SK-N-MC (cell line): ENCODE measurements around the gene C11orf21.
A peak's percentile ranks its signal among the peaks of the same experiment; 100 is the strongest.

Experiments used
- DNase-seq: peaks from one replicate; pipeline ENCODE4 v3.0.0-alpha.2; 2011; ENCODE audit warnings: low read depth, low spot score
- H3K27ac ChIP-seq: fragments of 200-600 bp; sonication (generic); 2 replicates; pipeline ENCODE4 v1.5.1; 2016; ENCODE audit warnings: mixed run types
- H3K36me3 ChIP-seq: fragments of 200-600 bp; sonication (generic); 2 replicates; pipeline ENCODE4 v1.6.1; 2017; ENCODE audit warnings: antibody characterized with exemption, low read length, mixed read lengths; ENCODE audit not compliant: insufficient read depth
- H3K4me3 ChIP-seq: fragments of 200-600 bp; sonication (generic); 2 replicates; pipeline ENCODE4 v1.5.1; 2016
- H3K9ac ChIP-seq: fragments of 200-600 bp; sonication (generic); 2 replicates; pipeline ENCODE4 v1.8.0; 2017; ENCODE audit warnings: mixed run types, mixed read lengths; ENCODE audit not compliant: insufficient read length
- H3K9me3 ChIP-seq: fragments of 200-600 bp; sonication (generic); 2 replicates; pipeline ENCODE4 v1.6.1; 2017; ENCODE audit warnings: low read depth, mild to moderate bottlenecking, antibody characterized with exemption, low read length, moderate library complexity, mixed read lengths
- EZH2 ChIP-seq: fragments of 200-600 bp; sonication (generic); IDR thresholded peaks from one replicate; pipeline ENCODE4 v1.6.1; 2017; ENCODE audit warnings: antibody characterized with exemption
- FOXP2 ChIP-seq: optimal IDR thresholded peaks from 2 replicates; pipeline ENCODE3; 2011; ENCODE audit warnings: mild to moderate bottlenecking, moderate library complexity; ENCODE audit not compliant: insufficient read depth; ENCODE audit errors: extremely low read length, control extremely low read depth
- POLR2AphosphoS5 ChIP-seq: IDR thresholded peaks from 2 replicates; pipeline ENCODE4 v1.6.1; 2012; ENCODE audit warnings: mild to moderate bottlenecking, low read depth, low read length, borderline replicate concordance

C11orf21 gene

GRCh38 chr11:2306877-2307500 is 5.3 kb upstream of the C11orf21 start:
- Histone ChIP-seq H3K9me3 (no peaks in the 10 kb centered on the region), H3K27ac (peak overlapping the region; percentile 71), H3K4me3 (no peak overlapping the region), H3K9ac (no peak overlapping the region), H3K36me3 (no peaks in the 10 kb centered on the region)
- no peak for DNase-seq
- no peak for TF ChIP-seq EZH2

DNA sequence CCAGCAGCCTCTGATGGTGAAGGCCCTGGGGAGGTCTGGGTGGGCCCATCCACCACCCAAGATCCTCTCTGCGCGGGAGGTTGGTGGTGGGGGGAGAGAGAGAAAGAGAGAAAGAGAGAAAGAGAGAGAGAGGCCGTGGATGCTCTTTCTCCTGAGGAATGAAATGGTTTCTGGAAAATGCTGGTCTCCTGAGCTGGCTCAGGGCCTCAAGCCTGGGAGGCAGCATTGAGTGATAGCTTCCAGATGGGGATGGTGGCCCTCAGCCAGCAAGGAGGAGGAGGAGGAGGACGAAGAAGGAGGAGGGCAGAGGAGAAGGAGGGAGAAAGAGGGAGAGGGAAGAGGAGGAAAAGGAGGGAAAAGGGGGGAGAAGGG is 4.7 kb upstream of the C11orf21 start:
- no peaks in the 10 kb centered on the region for H3K9me3 ChIP-seq
- H3K9ac ChIP-seq, result peak overlapping the region; percentile 63
- peak overlapping the region; percentile 72 for H3K4me3 ChIP-seq
- no peak for TF ChIP-seq FOXP2
- TF ChIP-seq POLR2AphosphoS5, result no peak
- no peak for TF ChIP-seq EZH2
- peak overlapping the region; percentile 95 for H3K27ac ChIP-seq
- no peak for DNase-seq
- H3K36me3 ChIP-seq, result no peaks in the 10 kb centered on the region

DNA sequence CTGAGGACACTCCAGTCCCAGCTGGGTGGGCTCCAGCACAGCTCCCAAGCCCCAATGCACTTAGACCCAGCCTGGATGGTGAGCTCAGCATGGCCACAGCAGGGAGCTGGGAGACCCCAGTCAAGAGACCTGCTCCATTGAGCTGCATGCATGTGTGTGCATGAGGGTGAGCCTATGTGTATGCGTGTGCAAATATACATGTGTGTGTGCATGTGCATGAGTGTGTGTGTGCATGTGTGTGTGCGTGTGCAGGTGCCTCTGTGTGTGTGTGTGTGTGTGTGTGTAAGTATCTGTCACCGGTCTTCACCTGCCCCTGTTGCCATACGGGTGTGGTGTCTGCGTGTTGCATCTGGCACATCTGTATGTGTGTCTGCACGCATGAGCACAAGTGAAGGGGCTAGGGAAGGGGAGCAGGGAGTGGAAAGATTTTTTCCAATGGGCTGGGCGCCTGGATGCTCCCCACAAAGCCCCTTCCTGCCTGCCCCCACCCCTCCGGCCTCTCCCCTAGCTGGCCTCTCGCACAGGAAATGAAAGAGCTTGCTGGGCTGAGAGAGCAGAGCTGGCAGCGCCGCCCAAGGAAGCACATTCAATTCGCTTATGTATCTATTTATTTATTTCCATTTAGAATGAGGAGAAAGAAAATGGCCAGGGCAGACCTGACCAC is 4.2 kb upstream of the C11orf21 start:
- TF ChIP-seq POLR2AphosphoS5 (no peak), EZH2 (no peak), FOXP2 (no peak)
- H3K4me3 ChIP-seq, result peak overlapping the region; percentile 72
- no peaks in the 10 kb centered on the region for H3K9me3 ChIP-seq
- peak overlapping the region; percentile 95 for H3K27ac ChIP-seq
- H3K9ac ChIP-seq, result peak overlapping the region; percentile 63
- H3K36me3 ChIP-seq, result no peaks in the 10 kb centered on the region
- no peak for DNase-seq

DNA sequence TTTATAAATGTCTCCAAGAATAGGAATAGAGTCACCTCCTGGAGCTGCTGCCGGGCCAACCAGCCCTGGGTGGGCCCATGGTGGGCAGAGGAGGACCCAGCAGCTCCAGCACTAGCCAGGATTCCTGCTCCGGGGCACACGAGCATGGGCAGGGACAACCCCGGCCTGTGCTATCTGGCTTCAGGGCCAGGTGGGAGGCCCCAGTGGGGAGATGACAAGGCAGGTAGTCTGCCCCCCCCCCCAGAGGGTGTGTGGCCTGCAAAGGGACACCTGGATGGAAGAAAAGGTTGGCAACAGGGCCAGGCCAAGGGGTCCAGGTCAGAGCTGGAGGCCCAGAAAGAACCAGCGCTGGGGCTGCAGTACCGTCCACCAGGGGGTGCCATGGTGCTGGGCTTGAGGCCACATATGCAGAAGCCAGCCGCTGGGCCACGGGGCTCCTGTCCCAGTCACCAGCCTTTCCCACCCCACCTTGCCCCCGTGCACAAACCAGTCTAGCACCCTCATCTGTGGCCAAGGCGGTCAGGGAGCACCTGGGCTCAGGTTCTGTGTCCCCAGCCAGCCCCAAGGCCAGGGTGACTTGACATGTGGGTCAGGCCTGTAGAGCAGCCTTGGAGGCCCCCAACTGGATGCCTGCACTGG is 3.5 kb upstream of the C11orf21 start:
- Histone ChIP-seq H3K36me3 (no peaks in the 10 kb centered on the region), H3K4me3 (peak overlapping the region; percentile 72; the same call in 1 of the 2 replicates), H3K9ac (peak overlapping the region; percentile 52), H3K9me3 (no peaks in the 10 kb centered on the region), H3K27ac (peak overlapping the region; percentile 60)
- no peak for DNase-seq
- TF ChIP-seq POLR2AphosphoS5 (no peak), EZH2 (no peak), FOXP2 (no peak)

GRCh38 chr11:2304506-2305139 is 2.9 kb upstream of the C11orf21 start:
- no peaks in the 10 kb centered on the region for H3K9me3 ChIP-seq
- H3K4me3 ChIP-seq, result no peak overlapping the region
- TF ChIP-seq EZH2, result no peak
- TF ChIP-seq FOXP2, result no peak
- TF ChIP-seq POLR2AphosphoS5, result no peak
- H3K36me3 ChIP-seq, result no peaks in the 10 kb centered on the region
- peak overlapping the region; percentile 52 for H3K9ac ChIP-seq
- H3K27ac ChIP-seq, result peak overlapping the region; percentile 60
- DNase-seq, result no peak

DNA sequence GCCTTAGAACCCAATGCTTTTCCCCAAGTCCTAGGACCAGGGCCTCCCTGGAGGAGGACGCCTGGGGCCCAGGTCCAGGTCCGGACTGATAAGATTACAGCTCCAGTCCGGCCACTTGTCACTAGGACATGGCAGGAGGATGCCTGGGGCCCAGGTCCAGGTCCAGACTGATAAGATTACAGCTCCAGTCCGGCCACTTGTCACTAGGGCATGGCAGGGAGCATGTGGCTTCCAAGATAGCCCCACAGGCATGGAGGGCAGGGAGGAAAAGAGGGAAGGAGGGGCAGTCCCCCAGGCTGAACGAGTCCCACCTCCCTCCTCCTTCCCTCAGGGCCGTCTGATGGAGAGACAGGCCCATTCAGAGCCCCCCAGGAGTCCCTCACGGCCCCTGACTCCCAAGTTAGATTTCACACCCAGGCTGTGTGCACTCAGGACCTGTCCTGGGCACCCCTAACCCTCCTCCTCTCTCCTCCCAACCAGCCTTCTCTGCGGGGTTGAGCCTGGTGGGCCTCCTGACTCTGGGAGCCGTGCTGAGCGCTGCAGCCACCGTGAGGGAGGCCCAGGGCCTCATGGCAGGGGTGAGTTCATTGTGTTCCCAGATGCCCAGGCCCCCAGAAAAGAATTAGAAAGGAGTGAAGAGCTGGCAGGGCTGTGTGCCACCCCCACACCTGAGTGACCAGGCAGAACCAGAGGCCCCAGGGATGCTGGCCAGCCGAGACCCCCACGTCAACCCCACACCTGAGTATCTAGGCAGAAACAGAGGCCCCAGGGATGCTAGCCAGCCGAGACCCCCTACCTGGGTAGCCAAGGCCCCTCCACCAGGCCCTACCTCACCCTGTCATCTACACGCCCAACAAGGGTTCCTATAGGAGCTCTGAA is 2.1 kb upstream of the C11orf21 start:
- DNase-seq, result no peak
- TF ChIP-seq FOXP2 (no peak), EZH2 (no peak), POLR2AphosphoS5 (no peak)
- no peak overlapping the region for H3K4me3 ChIP-seq

GRCh38 chr11:2302896-2303626 is 1.3 kb upstream of the C11orf21 start:
- no peak overlapping the region for H3K4me3 ChIP-seq
- H3K27ac ChIP-seq, result no peak overlapping the region
- DNase-seq, result no peak

More for the DNA sequence above, 2.1 kb upstream of the C11orf21 start:
- Histone ChIP-seq H3K27ac (no peak overlapping the region), H3K36me3 (no peaks in the 10 kb centered on the region), H3K9ac (no peak overlapping the region), H3K9me3 (no peaks in the 10 kb centered on the region)

More at GRCh38 chr11:2302896-2303626, 1.3 kb upstream of the C11orf21 start:
- no peak overlapping the region for H3K9ac ChIP-seq
- H3K9me3 ChIP-seq, result no peaks in the 10 kb centered on the region
- no peak for TF ChIP-seq EZH2
- TF ChIP-seq FOXP2, result no peak
- no peak for TF ChIP-seq POLR2AphosphoS5
- no peaks in the 10 kb centered on the region for H3K36me3 ChIP-seq
